Left ventricle myocardium superior (tissue), 1 donor: ENCODE results near the gene AP1AR. TPM values are rescaled to one million over a fixed set of nuclear protein-coding genes. Genes with fewer than 3 reads are reported as not detected.
A peak's percentile ranks its signal among the peaks of the same experiment; 100 is the strongest.
"Not testable (repeated sequence)": the region's sequence is repeated elsewhere in the genome, so short reads cannot be mapped to it uniquely, and the experiment has no call there.

ENCODE experiments used
- ATAC-seq: fragments of 200-7000 bp; cut with Tn5 transposase; one replicate; pipeline ENCODE4 v1.9.1; 2020; ENCODE audit warnings: mild to moderate bottlenecking, moderate library complexity
- DNase-seq: peaks from one replicate; pipeline ENCODE4 v3.0.0-alpha.2; 2020
- intact Hi-C: fragments of 100-400 bp; cut with micrococcal nuclease; formaldehyde crosslinking; loops from one replicate; pipeline ENCODE4 v1.11.0; 2022
- total RNA-seq: library from RNA; stranded (reverse); fragmentation: NEBNext Ultra II Directional; extraction: Animal tissue kit (Norgen Biotek cat#: 25700); gene quantifications from one replicate; pipeline ENCODE4 v1.2.1, GENCODE V29; 2021
- donor health status: DM: no; HTN: yes; CAD: no; lungs with severe emphysema.

The AP1AR gene
- total RNA-seq, 1 donor from 2014 or later = 10.2 TPM

GRCh38 chr4:112296949-112297880, 65.6 kb downstream of the AP1AR start, which contains the start of gene ALPK1:
Gene ALPK1 (plus strand): TSS chr4:112297369.
- intact Hi-C loops = no loop called here
- DNase-seq (no peak), ATAC-seq (peak; percentile 98)

- intact Hi-C loops = no loop called here
- ATAC-seq (no peak), DNase-seq (no peak)
Measured at GRCh38 chr4:112299721-112300120, 68.1 kb downstream of the AP1AR start.

GRCh38 chr4:112302320-112303274, 71.0 kb downstream of the AP1AR start:
- DNase-seq (no peak), ATAC-seq (no peak)
- intact Hi-C loops = no loop called here

GRCh38 chr4:112305477-112305876, 73.9 kb downstream of the AP1AR start:
- intact Hi-C loops, ATAC-seq, DNase-seq: not testable (repeated sequence)

- DNase-seq = peak; percentile 29
- ATAC-seq, intact Hi-C loops: not testable (repeated sequence)
Measured at GRCh38 chr4:112309263-112309791, 77.7 kb downstream of the AP1AR start.

- ATAC-seq (no peak), DNase-seq (no peak)
- intact Hi-C loops = no loop called here
Measured at GRCh38 chr4:112311516-112311915, 79.9 kb downstream of the AP1AR start.

GRCh38 chr4:112312610-112313239, 81.1 kb downstream of the AP1AR start:
- DNase-seq (no peak), ATAC-seq (peak; percentile 36)
- intact Hi-C loops = no loop called here

GRCh38 chr4:112315446-112315845, 83.9 kb downstream of the AP1AR start:
- ATAC-seq (peak; percentile 24), DNase-seq (no peak)
- intact Hi-C loops = no loop called here

- DNase-seq (no peak), ATAC-seq (peak; percentile 15)
- intact Hi-C loops = no loop called here
Measured at GRCh38 chr4:112316360-112316759, 84.8 kb downstream of the AP1AR start.

- DNase-seq = no peak
- intact Hi-C loops = no loop called here
- ATAC-seq = no peak
Measured at GRCh38 chr4:112318239-112319142, 86.9 kb downstream of the AP1AR start.

Other genes starting within 250 kb of the AP1AR start
- 11.3 TPM for gene FAM241A, start 86.3 kb upstream of the AP1AR start, total RNA-seq
- gene TIFA, start 54.1 kb downstream of the AP1AR start, total RNA-seq = 32.2 TPM
- gene ALPK1, start 65.6 kb downstream of the AP1AR start, total RNA-seq = 5.1 TPM